T-helper 9 cell (primary cell): ENCODE measurements around the gene ANAPC15.
"Not testable (repeated sequence)": the region's sequence is repeated elsewhere in the genome, so short reads cannot be mapped to it uniquely, and the experiment has no call there.

ENCODE experiments used
- DNase-seq: peaks from one replicate; pipeline ENCODE4 v3.0.0-alpha.2; 2020
- total RNA-seq, 2 donors: gene quantifications; one replicate each; lab custom pipeline; 2026; lab: John Stamatoyannopoulos, UW

Gene ANAPC15
- total RNA-seq = 15.7 to 22.7 reads per million in 2 donors

- DNase-seq = peak; percentile 91
These were observed at the start of gene ANAPC15 for GRCh38 chr11:72112143-72112977. Gene ANAPC15 (minus strand): TSS chr11:72112695. CDS start chr11:72111276, 1,419 bp downstream.

- DNase-seq = no peak
These were observed 47.8 kb upstream of the ANAPC15 start for GRCh38 chr11:72160319-72160718.

GRCh38 chr11:72157131-72157530, 44.6 kb upstream of the ANAPC15 start:
- no peak for DNase-seq

GRCh38 chr11:72155751-72156150, 43.3 kb upstream of the ANAPC15 start:
- DNase-seq = no peak

GRCh38 chr11:72154816-72155215, 42.3 kb upstream of the ANAPC15 start:
- no peak for DNase-seq

- DNase-seq = not testable (repeated sequence)
These were observed 41.4 kb upstream of the ANAPC15 start for GRCh38 chr11:72153874-72154273.

- no peak for DNase-seq
These were observed 38.4 kb upstream of the ANAPC15 start for GRCh38 chr11:72150882-72151281.

GRCh38 chr11:72146625-72147024, 34.1 kb upstream of the ANAPC15 start:
- DNase-seq = no peak

GRCh38 chr11:72144807-72145565, 32.5 kb upstream of the ANAPC15 start:
- DNase-seq = no peak

GRCh38 chr11:72142543-72142942, 30.0 kb upstream of the ANAPC15 start:
- DNase-seq = not testable (repeated sequence)

GRCh38 chr11:72142086-72142485, 29.6 kb upstream of the ANAPC15 start:
- not testable (repeated sequence) for DNase-seq

GRCh38 chr11:72141066-72141465, 28.6 kb upstream of the ANAPC15 start:
- DNase-seq = no peak

GRCh38 chr11:72140661-72141060, 28.2 kb upstream of the ANAPC15 start:
- DNase-seq = no peak

- DNase-seq = no peak
These were observed 27.0 kb upstream of the ANAPC15 start for GRCh38 chr11:72139500-72139899.

GRCh38 chr11:72138821-72139390, 26.4 kb upstream of the ANAPC15 start:
- no peak for DNase-seq

- no peak for DNase-seq
These were observed 24.3 kb upstream of the ANAPC15 start for GRCh38 chr11:72136684-72137262.

GRCh38 chr11:72135891-72136683, 23.6 kb upstream of the ANAPC15 start:
- no peak for DNase-seq

- not testable (repeated sequence) for DNase-seq
These were observed 23.0 kb upstream of the ANAPC15 start, which contains the start of gene FOLR3 for GRCh38 chr11:72135473-72135872. Gene FOLR3 (plus strand): TSS chr11:72135725. CDS start chr11:72135953, 228 bp downstream.

- DNase-seq = no peak
These were observed 20.2 kb upstream of the ANAPC15 start for GRCh38 chr11:72132646-72133045.

- DNase-seq = no peak
These were observed 16.9 kb upstream of the ANAPC15 start for GRCh38 chr11:72129381-72129780.

GRCh38 chr11:72127923-72128322, 15.4 kb upstream of the ANAPC15 start:
- DNase-seq = no peak

GRCh38 chr11:72125956-72126355, 13.5 kb upstream of the ANAPC15 start:
- DNase-seq = no peak
